Lower leg skin (tissue), 4 donors: ENCODE results near the gene OPN3. TPM values are rescaled to one million over a fixed set of nuclear protein-coding genes. Genes with fewer than 3 reads are reported as not detected.

Source experiments
- DNase-seq, 2 donors: peaks; one replicate each; pipeline ENCODE4 v3.0.0-alpha.2; 2019; ENCODE audit warnings: low spot score in 2 of 2
- H3K4me3 ChIP-seq: fragments of 200-600 bp; sonication (generic); 2 replicates; pipeline ENCODE4 v1.5.1; 2017; ENCODE audit warnings: mild to moderate bottlenecking, low read depth; ENCODE audit not compliant: poor library complexity, severe bottlenecking
- CTCF ChIP-seq, 3 donors: fragments of 450-650 bp; IDR thresholded peaks; one replicate each; pipeline ENCODE4 v1.5.1; 2016; ENCODE audit warnings: antibody characterized with exemption in 3 of 3, mild to moderate bottlenecking in 3 of 3, moderate library complexity in 2 of 3
- POLR2A ChIP-seq, 2 donors: fragments of 450-650 bp; IDR thresholded peaks; one replicate each; pipeline ENCODE4 v1.6.1; 2016 to 2017; ENCODE audit warnings: antibody characterized with exemption in 2 of 2, mild to moderate bottlenecking in 1 of 2, moderate library complexity in 1 of 2
- WGBS, 2 donors: methylation state at CpG; one replicate each; pipeline ENCODE4 v1.1.5; 2018; 5-methylcytosine and 5-hydroxymethylcytosine counted together
- intact Hi-C: fragments of 100-400 bp; cut with DNase I; formaldehyde crosslinking; loops from one replicate; pipeline ENCODE4 v1.15.0; 2023; ENCODE audit warnings: low total_unique reads
- total RNA-seq, 4 donors: library from RNA; depleted of rRNA; stranded (reverse); fragments of >200 nt; gene quantifications; one replicate each; pipeline ENCODE4 v1.1.0, GENCODE V29; 2016

The OPN3 gene
- total RNA-seq, 4 donors from 2014 or later, result 22.2 to 34.6 (median 32.1) TPM

- H3K4me3 ChIP-seq, result no peak overlapping the region
- TF ChIP-seq POLR2A (IDR thresholded peaks at IDR 0.05) (no peak), CTCF (IDR thresholded peaks at IDR 0.05) (no peak)
- intact Hi-C loops, result no loop called here
- DNase-seq, result no peak
- WGBS, 2 donors, result 86 to 88% methylated on average over 1 of the region's 1 CpG
These were observed 8.0 kb upstream of the OPN3 start for GRCh38 chr1:241648159-241648558.

DNA sequence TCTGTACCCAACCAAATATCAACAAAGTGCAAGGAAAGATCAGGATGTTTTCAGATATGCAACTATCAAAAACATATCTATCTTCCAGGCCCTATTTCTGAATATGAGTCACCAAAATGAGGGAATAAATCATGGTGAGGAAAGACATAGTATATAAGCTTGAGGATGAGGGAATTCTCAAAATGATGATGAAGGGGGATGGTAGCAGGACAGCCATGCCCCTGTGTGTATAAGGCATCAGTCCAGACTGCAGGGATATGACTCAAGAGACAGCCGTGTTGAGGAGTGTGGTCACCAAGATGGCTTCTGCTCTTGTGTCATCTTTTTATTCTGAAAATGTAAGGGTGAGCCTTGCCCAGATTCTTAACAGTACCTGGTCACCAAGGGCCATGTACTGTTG is 7.5 kb upstream of the OPN3 start:
- no peak for DNase-seq
- H3K4me3 ChIP-seq, result no peak overlapping the region
- WGBS, 2 donors, result 65 to 67% methylated on average over 1 of the region's 1 CpG
- intact Hi-C loops, result no loop called here
- no peak for TF ChIP-seq CTCF (IDR thresholded peaks at IDR 0.05)
- no peak for TF ChIP-seq POLR2A (IDR thresholded peaks at IDR 0.05)

GRCh38 chr1:241646201-241646600 is 6.0 kb upstream of the OPN3 start:
- 68 to 78% methylated on average over 7 of the region's 7 CpGs for WGBS, 2 donors
- TF ChIP-seq CTCF (IDR thresholded peaks at IDR 0.05) (no peak), POLR2A (IDR thresholded peaks at IDR 0.05) (no peak)
- intact Hi-C loops, result no loop called here

GRCh38 chr1:241645199-241645598 is 5.0 kb upstream of the OPN3 start:
- no peak for DNase-seq
- TF ChIP-seq CTCF (IDR thresholded peaks at IDR 0.05), result no peak
- no peak for TF ChIP-seq POLR2A (IDR thresholded peaks at IDR 0.05)
- WGBS, 2 donors, result 66 to 69% methylated on average over 4 of the region's 4 CpGs
- H3K4me3 ChIP-seq, result no peak overlapping the region
- intact Hi-C loops, result no loop called here

More at GRCh38 chr1:241646201-241646600, 6.0 kb upstream of the OPN3 start:
- H3K4me3 ChIP-seq, result no peak overlapping the region
- DNase-seq, result no peak

GRCh38 chr1:241644259-241644658 is 4.1 kb upstream of the OPN3 start:
- WGBS, 2 donors, result 96 to 97% methylated on average over 2 of the region's 2 CpGs
- intact Hi-C loops, result no loop called here
- TF ChIP-seq POLR2A (IDR thresholded peaks at IDR 0.05) (no peak), CTCF (IDR thresholded peaks at IDR 0.05) (no peak)

DNA sequence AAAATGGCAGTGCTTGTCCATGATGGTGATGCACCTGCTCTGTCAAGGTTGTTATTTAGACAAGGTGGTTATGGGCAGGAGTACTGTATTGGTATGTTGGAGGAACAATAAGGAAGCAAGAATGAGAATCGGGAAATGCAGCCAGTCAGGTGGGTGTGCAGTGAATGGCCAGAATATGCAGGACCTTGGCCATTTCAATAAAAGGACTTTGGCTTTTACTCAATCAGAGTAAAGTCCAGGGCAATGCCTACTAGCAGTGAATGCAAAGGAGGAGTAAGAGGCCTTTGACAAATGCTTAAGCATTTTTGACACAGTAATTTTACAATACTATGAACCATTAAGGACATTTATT is 2.4 kb upstream of the OPN3 start:
- TF ChIP-seq CTCF (IDR thresholded peaks at IDR 0.05) (no peak), POLR2A (IDR thresholded peaks at IDR 0.05) (no peak)
- no peak overlapping the region for H3K4me3 ChIP-seq
- intact Hi-C loops, result no loop called here
- DNase-seq, result no peak
- 86 to 93% methylated on average over 1 of the region's 1 CpG for WGBS, 2 donors

More at GRCh38 chr1:241644259-241644658, 4.1 kb upstream of the OPN3 start:
- DNase-seq, result no peak
- H3K4me3 ChIP-seq, result no peak overlapping the region
